Left forelimb (tissue), 1 donor: ENCODE results near the gene TLR9.
"Not testable (repeated sequence)": the region's sequence is repeated elsewhere in the genome, so short reads cannot be mapped to it uniquely, and the experiment has no call there.

ENCODE experiments used
- DNase-seq: peaks from one replicate; pipeline ENCODE4 v3.0.0-alpha.2; 2018; ENCODE audit warnings: low spot score

Gene TLR9

DNA sequence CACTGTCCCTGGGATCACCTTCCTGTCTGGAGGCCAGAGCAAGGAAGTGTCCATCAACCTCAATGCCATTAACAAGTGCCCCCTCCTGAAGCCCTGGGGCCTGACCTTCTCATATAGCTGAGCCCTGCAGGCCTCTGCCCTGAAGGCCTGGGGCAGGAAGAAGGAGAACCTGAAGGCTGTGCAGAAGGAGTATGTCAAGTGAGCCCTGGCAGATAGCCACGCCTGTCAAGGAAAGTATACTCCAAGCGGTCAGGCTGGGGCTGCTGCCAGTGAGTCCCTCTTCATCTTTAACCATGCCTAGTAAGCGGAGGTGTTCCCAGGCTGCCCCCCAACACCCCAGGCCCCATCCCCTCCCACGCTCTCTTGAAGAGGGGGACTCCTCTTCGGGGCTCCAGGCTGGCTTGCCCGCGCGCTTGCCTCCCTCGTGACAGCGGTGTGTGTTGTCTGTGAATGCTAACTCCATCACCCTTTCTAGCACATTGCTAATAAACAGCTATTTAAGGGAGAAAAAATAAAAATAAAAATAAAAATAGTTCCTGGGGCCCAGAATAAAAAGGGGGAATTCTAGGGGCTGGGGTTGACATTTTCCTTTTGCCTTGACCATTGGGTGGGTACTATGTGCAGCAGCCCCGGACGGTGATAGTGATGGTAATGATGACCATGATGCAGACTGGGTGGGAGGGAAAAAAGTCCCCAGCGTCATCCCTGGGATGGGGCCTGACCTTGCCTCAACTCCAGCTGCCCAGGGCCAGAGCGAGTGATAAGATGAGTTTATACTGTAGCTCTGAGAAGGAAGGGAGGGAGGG, 30.8 kb downstream of the TLR9 start:
- DNase-seq: no peak

DNA sequence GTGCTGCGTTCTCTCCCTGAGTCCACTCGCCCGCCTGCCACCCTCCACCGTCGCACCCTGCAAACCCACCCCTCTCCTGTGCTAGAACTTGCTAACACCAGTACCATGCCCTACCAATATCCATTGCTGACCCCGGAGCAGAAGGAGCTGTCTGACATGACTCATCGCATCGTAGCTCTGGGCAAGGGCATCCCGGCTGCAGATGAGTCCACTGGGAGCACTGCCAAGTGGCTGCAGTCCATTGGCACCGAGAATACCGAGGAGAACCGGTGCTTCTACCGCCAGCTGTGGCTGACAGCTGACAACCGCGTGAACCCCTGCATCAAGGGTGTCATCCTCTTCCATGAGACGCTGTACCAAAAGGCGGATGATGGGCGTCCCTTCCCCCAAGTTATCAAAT, 32.4 kb downstream of the TLR9 start:
- no peak for DNase-seq

DNA sequence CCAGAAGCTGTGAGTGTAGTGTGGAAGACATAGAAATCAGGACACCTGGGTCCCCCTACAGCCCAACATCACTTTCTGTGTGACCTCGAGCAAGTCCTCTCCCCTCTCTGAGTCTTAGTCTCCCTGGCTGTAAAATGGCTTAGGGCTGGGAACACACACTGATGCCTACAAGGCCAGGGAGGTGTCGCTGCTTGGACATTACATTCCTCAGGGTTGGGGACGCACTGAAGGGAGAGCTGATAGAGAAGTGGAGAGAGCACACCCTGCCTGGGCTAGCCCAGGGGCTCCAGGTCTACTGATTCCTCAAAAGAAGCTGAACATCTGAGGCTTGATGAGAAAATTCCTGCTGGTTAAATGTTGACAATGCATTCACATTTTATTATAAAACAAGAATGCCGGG, 33.8 kb downstream of the TLR9 start:
- no peak for DNase-seq

DNA sequence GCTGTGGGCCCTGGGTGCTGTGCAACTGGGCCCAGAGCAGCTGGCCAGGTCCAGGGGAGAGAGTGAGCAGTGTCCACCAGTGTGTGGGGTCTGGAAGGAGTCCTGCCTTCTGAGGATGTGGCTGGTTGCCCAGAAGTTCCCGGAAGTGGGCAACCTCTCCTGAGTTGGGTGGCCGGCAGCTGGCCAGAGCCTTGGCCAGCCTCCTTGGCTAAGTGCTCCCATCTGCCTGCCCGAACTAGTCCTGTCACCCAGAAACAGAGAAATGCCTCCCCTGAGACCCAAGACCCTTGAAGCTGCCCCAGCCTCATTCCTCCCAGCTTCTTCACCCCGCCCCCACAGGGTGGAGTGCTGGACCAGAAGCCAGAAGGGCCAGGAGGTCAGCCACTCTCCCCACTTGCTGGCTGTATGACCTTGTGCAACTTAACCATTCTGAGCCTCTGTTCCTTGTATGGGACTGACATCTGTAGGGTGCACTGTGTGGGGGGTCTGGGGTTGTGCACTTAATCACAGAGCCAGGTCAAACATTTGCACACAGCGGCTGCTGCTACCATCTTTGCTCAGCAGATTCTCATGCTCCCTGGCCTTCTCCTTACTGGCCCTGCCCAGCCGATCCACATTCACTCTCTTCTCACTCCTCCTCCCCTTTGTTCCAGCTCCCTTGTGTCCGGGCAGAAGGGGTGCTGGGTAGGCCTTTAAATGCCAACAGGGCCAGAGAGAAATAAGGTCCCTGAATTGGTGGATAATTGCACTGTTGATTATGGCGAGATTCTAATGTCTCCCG, 35.0 kb downstream of the TLR9 start:
- DNase-seq: peak; percentile 71

- DNase-seq: no peak
These were observed 36.9 kb downstream of the TLR9 start for GRCh38 chr3:52188556-52188955.

- DNase-seq: no peak
These were observed 38.7 kb downstream of the TLR9 start for GRCh38 chr3:52186729-52187128.

DNA sequence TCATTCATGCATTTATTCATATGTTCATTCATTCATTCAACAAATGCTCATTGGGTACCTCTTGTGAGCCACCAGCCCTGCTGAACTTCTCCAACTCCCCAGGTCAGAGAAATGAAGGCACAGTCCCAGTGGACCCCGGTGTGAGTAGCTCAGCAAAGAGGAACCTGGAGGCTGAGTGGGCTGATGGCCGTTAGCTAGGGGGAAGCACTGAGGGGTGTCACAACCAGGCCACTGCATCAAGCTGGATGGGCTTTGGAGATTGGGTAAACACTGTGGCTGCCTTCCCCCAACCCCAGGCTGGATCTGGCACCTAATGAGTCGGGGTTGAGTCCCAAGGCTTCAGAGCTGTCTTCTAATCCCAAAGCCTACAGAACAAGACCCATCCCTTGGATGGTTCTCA, 39.6 kb downstream of the TLR9 start:
- no peak for DNase-seq

- no peak for DNase-seq
These were observed 40.1 kb downstream of the TLR9 start for GRCh38 chr3:52185311-52185710.

DNA sequence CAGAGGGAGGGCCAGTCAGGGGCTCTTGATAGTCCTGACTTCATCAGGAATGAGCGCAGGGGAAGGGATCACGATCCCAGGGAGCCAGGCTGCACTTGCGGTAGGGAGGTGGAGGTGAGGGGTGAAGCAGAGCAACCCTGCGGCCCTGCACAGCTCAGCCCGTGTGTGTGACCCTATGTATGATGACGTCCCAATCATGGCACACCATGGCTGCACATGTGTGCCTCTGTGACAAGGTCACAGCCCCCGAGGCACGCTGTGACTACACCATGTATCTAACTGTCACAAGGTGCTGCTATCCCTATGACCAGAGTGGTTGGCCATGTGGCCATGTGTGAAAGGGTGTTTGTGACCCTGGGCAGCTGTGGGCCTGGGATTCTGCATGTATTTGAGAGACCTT, 40.8 kb downstream of the TLR9 start:
- DNase-seq: no peak

DNA sequence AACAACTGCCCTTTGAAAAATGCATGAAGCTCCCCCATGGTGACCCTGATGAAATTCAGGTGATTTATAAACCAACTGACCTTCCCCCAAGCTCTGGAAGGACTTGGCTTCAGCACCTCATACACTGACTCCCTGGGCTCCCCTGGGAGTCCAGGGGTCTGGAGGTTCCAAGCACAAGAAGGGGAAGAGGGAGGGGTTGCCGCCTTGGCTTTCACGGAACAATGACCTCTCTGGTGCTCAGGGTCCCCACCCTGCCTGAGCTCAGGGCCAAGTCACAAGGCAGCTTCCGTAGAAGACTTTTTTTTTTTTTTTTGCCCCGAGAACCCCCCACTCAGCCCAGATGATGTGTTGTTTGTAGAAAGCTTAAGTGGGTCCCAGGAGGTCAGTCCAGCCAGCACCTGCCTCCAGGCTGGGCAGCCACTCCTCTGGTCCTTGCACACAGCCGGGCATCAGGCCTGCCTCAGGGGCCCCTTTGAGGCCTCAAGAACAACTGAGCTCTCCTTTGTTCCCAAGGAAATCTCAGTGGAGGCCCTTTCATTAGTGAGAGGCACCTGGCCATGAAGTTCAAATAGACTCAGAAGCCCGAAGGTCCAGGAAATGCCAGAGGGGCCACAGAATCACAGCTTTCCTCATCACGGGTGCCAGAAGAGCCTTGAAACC, 41.5 kb downstream of the TLR9 start:
- DNase-seq: no peak

- no peak for DNase-seq
These were observed 42.8 kb downstream of the TLR9 start for GRCh38 chr3:52182691-52183090.

- no peak for DNase-seq
These were observed 43.2 kb downstream of the TLR9 start for GRCh38 chr3:52182196-52182595.

DNA sequence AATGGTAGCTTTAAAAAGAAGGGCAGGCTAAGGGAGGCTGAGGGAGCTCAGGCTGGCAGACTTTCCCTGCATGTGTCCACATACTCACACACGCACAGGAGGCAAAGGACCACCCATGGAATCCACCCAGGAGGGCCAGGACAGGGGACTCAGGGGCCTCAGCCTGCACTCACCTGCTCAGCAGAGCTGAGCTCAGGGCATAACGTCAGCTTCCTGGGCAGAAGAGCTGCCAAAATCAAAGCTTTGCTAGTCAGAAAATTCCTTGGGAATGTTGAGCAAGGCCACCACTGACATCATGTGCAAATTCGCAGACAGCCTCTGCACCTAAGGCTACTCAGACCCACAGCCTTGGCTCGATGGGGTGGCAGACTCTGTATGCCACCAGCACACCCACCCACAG, 43.9 kb downstream of the TLR9 start:
- no peak for DNase-seq

DNA sequence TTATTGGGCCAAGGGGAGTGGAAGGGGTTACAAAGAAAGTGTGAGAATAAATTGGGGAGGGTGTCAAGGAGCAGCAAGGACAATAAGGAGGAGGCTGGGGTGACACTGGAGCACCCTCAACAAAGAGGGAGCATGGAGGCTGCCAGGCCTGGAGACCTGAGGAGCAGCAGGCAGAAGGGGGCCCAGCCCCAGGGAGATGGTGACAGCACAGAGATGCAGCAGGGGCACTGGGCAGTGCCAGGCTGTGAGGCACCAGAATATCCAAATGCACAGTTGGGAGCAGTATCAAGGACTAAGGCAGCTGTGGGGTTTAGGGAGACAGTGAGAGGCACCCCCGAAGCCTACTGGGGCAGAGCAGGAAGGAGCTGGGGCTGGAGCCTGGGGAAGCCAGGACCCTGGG, 46.9 kb downstream of the TLR9 start:
- DNase-seq: no peak

DNA sequence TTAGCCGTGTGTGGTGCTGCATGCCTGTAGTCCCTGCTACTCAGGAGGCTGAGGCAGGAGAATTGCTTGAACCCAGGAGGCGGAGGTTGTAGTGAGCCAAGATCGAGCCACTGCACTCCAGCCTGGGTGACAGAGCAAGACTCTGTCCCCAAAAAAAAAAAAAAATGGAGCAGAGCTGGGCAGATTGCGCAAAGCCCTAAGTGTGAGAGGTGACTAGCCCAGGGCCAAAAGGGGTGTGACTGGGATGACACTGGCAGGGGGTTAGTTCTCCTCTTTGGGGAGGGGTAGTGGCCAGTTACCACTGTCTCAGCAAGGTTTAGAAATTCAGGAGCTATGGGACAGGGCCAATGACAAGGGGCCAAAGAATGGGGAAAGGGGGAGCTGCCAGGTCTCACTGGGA, 47.3 kb downstream of the TLR9 start:
- not testable (repeated sequence) for DNase-seq

GRCh38 chr3:52177701-52178042, 47.8 kb downstream of the TLR9 start:
- DNase-seq: no peak

- no peak for DNase-seq
These were observed 48.3 kb downstream of the TLR9 start for GRCh38 chr3:52176951-52177700.

DNA sequence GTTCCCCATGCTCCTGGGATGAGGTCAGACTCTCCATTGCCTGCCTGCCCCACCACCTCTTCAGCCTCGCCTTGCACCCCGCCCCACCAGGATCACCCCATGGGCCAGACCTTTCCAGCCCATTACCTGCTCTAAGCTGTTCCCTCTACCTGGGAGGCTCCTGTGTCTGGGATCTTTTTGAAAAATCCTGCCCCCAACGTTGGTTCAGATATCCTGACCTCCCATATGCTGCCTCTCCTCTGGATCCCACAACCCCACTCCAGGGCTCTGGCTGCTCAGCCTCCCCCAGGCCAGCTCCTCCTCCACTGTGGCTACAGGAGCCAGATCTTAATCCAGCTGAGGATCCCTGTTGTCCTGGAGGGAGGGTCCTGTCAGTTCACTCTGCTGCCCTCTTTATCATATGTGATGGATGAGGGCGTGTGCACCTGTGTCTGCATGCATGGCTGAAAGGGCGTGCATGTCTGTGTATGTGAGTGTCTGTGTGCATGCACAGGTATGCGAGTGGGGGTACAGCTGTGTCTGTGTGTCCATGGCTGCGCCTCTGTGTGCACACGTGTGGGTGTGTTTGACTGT, 49.2 kb downstream of the TLR9 start:
- DNase-seq: no peak

DNA sequence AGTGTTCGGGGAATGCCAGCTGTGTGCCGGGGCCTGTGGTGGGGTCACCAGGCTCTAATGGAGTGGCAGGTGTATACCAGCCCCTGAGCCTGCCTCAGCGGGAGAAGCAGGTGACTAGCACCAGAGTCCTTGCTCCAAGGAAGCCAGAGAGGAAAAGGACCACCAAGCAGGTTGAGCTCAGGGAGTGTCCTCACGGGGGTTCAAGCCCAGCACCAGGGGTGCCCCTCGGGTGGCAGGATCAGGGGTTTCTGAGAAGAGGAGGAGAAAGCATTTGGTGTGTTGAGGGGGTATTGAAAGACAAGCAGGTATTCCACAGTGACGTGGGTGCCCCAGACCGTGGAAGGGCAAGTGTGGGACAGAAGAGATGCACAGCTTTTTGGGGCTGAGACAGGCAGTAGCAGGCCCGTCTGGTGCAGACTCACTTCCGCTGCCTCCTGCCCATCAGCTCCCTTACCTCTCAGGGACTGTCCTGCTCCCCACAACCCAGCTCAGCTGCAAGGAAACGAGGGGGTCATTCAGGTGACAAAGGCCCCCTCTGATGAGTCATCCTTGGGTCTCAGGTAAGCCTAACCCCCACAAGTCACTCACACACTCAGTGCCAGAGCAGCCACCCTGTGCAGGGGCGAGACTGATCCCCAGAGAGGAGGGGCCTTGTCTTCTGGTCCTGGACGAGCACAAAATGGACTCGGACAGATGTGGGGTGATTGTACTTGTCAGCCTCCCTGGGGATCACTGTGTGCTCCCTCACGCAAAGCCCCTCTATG, 49.8 kb downstream of the TLR9 start:
- DNase-seq: no peak

- DNase-seq: no peak
These were observed 50.5 kb downstream of the TLR9 start for GRCh38 chr3:52174896-52175295.

DNA sequence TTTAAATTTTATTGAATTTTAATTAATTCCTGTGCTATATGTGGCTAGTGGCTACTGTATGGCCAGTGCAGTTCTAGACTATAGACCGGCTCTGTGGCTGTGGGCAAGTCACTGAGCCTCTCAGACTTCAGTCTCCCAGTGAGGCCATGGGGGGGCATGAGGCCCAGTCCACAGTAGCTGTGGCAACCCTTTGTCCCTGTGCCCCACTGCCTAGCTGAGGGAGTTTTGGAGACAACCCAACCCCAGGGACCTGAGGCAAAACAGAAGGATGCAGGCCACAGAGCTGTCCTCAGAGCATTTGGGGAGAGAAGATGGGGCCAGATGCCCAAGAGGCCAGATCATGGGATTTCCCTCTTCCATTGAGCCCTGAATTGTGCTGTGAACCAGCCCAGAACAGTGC, 52.3 kb downstream of the TLR9 start:
- no peak for DNase-seq
